Sigmoid colon (tissue), 7 donors: Measurements from ENCODE around the gene METRNL. TPM values are rescaled to one million over a fixed set of nuclear protein-coding genes. Genes with fewer than 3 reads are reported as not detected.

Source experiments
- DNase-seq: peaks from one replicate; pipeline ENCODE4 v3.0.0-alpha.2; 2019
- H3K27ac ChIP-seq, 4 donors: fragments of 200-600 bp; sonication (generic); one replicate each; pipeline ENCODE4 v1.5.1; 2016 to 2019; ENCODE audit warnings: mild to moderate bottlenecking in 1 of 4
- H3K27me3 ChIP-seq, 3 donors: fragments of 200-600 bp; sonication (generic); one replicate each; pipeline ENCODE4 v1.5.1; 2019; ENCODE audit warnings: mild to moderate bottlenecking in 1 of 3
- H3K36me3 ChIP-seq, 4 donors: fragments of 200-600 bp; sonication (generic); one replicate each; pipeline ENCODE4 v1.5.1; 2016 to 2019
- H3K4me1 ChIP-seq, 4 donors: fragments of 200-600 bp; sonication (generic); one replicate each; pipeline ENCODE4 v1.5.1; 2017 to 2019
- H3K4me3 ChIP-seq, 4 donors: fragments of 200-600 bp; sonication (generic); one replicate each; pipeline ENCODE4 v1.5.1; 2017 to 2019; ENCODE audit warnings: mild to moderate bottlenecking in 2 of 4, moderate library complexity in 1 of 4
- H3K9me3 ChIP-seq, 4 donors: fragments of 200-600 bp in 3 of 4; sonication (generic) in 3 of 4; one replicate each; pipeline versions ENCODE4 v1.5.1 to v1.6.1; 2013 to 2019
- EP300 ChIP-seq, 4 donors: sonication (generic); formaldehyde crosslinking; IDR thresholded peaks; one replicate each; pipeline ENCODE4 v1.6.1; 2017; ENCODE audit warnings: antibody characterized with exemption in 4 of 4
- POLR2A ChIP-seq, 2 donors: fragments of 450-650 bp; IDR thresholded peaks; one replicate each; pipeline ENCODE4 v1.6.1; 2016; ENCODE audit warnings: antibody characterized with exemption in 2 of 2, mild to moderate bottlenecking in 2 of 2, moderate library complexity in 2 of 2
- POLR2AphosphoS5 ChIP-seq, 4 donors: sonication (generic); formaldehyde crosslinking; IDR thresholded peaks; one replicate each; pipeline ENCODE4 v1.6.1; 2017; ENCODE audit warnings: antibody characterized with exemption in 4 of 4
- WGBS, 2 donors: extraction: QIAGEN DNeasy Blood & Tissue Kit; methylation state at CpG; one replicate each; pipeline ENCODE4 v1.1.7; 2013; 5-methylcytosine and 5-hydroxymethylcytosine counted together
- intact Hi-C: fragments of 100-400 bp; cut with DNase I; formaldehyde crosslinking; loops from one replicate; pipeline ENCODE4 v1.15.1; 2023
- polyA plus RNA-seq, 3 donors: library from polyadenylated mRNA; stranded (reverse); fragments of 200-250 nt; gene quantifications; one replicate each; pipeline ENCODE4 v1.2.3, GENCODE V29; 2013
- total RNA-seq, 4 donors: library from RNA; depleted of rRNA; stranded (reverse); fragments of >200 nt; gene quantifications; one replicate each; pipeline ENCODE4 v1.1.0, GENCODE V29; 2016
- TF ChIP-seq, protein P1 (sequence below), 4 experiments: fragments of 450-650 bp in 3 of 4; fragments of 200-600 bp in 1 of 4; IDR thresholded peaks; one replicate each; pipeline ENCODE4 v1.5.1; 2016 to 2019; ENCODE audit warnings: antibody characterized with exemption in 4 of 4, mild to moderate bottlenecking in 3 of 4, moderate library complexity in 2 of 4
- donor health status: healthy with polysubstance abuse.
- donor health status: Bipolar disorder and iron deficiency.
- donor health status: healthy.

METRNL gene
- total and polyA plus RNA-seq, 7 donors: 26.8 to 116 (median 53.6) TPM

DNA sequence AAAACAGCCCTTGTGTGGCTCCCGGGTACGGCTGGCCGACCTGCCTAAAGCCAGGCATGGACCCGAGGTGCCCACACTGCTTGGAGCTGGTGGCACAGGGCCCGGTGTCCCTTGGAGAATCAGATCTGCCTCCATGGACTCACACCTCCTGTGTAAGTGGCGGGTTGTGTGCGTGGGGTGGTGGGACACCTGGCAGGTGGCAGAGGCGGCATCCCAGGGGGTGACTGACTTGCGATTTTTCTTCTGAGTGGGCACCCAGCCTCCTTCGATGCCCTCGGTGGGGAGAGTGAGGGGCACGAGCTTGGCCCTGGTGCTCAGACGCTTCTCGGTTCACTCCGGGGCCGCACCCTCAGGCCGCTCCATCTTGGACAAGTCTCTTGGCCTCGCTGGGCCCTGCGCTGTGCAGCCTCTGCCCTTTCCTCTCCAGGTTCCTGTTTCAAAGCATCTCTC lies 35.8 kb downstream of the METRNL start:
- TF ChIP-seq EP300 (IDR thresholded peaks at IDR 0.05) (no peak), POLR2AphosphoS5 (IDR thresholded peaks at IDR 0.05) (no peak), POLR2A (IDR thresholded peaks at IDR 0.05) (no peak)
- TF ChIP-seq, protein P1, sequence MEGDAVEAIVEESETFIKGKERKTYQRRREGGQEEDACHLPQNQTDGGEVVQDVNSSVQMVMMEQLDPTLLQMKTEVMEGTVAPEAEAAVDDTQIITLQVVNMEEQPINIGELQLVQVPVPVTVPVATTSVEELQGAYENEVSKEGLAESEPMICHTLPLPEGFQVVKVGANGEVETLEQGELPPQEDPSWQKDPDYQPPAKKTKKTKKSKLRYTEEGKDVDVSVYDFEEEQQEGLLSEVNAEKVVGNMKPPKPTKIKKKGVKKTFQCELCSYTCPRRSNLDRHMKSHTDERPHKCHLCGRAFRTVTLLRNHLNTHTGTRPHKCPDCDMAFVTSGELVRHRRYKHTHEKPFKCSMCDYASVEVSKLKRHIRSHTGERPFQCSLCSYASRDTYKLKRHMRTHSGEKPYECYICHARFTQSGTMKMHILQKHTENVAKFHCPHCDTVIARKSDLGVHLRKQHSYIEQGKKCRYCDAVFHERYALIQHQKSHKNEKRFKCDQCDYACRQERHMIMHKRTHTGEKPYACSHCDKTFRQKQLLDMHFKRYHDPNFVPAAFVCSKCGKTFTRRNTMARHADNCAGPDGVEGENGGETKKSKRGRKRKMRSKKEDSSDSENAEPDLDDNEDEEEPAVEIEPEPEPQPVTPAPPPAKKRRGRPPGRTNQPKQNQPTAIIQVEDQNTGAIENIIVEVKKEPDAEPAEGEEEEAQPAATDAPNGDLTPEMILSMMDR (IDR thresholded peaks at IDR 0.05): no peak
- Histone ChIP-seq H3K4me1 (peaks cover 0 to 10% (median 7%) of the 10 kb centered on the region in 4 donors), H3K27ac (no peak overlapping the region), H3K36me3 (no peaks in the 10 kb centered on the region), H3K9me3 (no peaks in the 10 kb centered on the region), H3K4me3 (no peak overlapping the region), H3K27me3 (no peaks in the 10 kb centered on the region)
- DNase-seq: peak; percentile 60
- 94% methylated on average over 19 of the region's 19 CpGs for WGBS, 2 donors
- intact Hi-C loops: no loop called here

DNA sequence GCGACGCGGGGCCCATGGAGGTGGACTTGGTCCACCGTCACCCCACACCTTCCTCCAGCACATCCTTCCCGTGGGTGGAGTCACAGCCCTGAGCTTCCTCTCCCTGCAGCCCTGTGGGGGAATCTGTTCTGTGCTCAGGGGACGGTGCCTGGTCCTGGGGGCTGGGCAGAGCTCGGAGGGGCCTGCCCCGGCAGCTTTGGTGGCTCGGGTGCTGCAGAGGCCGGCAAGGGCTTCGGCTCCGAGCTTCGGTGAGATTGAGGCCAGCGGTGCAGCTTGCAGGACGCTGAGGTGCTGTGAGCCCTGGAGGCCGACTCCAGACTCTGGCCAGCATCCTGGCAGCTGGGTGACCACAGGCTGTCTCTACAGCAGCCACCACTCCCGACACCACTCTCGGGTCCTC lies 36.4 kb downstream of the METRNL start:
- Histone ChIP-seq H3K27ac (no peak overlapping the region), H3K27me3 (no peaks in the 10 kb centered on the region), H3K4me3 (no peak overlapping the region), H3K36me3 (no peaks in the 10 kb centered on the region), H3K9me3 (no peaks in the 10 kb centered on the region), H3K4me1 (peaks cover 0 to 4% (median 1%) of the 10 kb centered on the region in 4 donors)
- DNase-seq: no peak
- WGBS, 2 donors: 74 to 88% methylated on average over 18 of the region's 18 CpGs
- TF ChIP-seq POLR2A (IDR thresholded peaks at IDR 0.05) (no peak), EP300 (IDR thresholded peaks at IDR 0.05) (no peak), POLR2AphosphoS5 (IDR thresholded peaks at IDR 0.05) (no peak)
- TF ChIP-seq, protein P1 (IDR thresholded peaks at IDR 0.05): no peak
- intact Hi-C loops: no loop called here

DNA sequence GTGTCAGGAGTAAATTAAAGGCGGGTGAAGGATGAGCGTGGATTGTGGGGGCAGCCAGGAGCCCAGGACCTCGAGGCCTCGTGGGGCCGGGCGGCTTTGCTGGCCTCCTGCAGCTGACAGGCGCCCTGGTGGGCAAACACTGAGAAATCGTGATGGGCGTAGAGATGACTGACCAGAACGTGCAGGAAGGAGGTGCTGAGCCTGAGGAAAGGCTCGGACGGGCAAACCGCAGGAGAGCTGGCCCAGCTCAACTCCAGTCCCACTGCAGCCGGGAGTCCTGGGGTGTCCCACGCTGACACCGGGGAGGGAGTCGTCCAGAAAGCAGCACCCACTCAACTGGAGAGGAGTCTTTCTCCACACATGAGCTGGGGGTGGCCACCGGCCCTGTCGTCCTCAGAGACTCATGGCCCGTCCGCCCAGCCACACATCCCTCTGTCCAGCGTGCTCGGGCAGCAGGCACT lies 36.9 kb downstream of the METRNL start:
- H3K27ac ChIP-seq: no peak overlapping the region
- TF ChIP-seq, protein P1 (IDR thresholded peaks at IDR 0.05): no peak
- TF ChIP-seq POLR2A (IDR thresholded peaks at IDR 0.05) (no peak), EP300 (IDR thresholded peaks at IDR 0.05) (no peak), POLR2AphosphoS5 (IDR thresholded peaks at IDR 0.05) (no peak)

DNA sequence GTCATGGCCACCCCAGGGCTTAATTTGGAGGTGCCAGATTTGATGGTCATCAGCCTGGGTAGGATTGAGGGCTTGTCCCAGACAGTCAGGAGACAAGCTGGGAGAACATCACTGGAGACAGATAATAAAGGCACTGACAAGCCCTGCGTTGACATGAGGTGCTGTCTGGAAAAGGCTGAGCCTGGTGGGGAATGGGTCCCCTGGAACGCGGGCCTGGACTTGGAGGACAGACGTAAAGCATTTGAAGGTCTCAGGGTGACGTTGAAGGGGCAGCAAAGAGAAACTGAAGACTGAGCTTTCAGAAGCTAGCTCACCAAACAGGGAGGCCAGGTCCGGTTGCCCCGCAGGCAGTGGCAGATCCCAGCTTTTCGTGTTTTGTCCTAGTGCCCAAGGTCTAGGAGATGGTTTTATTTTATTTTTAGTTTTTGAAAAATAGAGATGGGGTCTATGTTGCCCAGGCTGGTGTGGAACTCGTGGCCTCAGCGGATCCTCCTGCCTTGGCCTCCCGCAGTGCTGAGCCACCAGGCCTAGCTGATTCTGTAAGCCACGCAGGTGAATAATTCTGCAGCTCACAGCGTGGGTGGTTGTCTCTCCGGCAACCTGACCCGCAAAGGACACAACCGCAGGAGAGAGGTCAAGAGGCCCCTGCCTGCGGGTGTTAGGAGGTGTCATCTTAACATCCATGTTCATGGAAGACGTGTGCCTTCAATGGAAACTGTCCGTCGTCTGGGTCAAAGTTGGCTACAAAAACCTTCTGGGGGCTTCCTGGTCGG lies 37.6 kb downstream of the METRNL start:
- TF ChIP-seq POLR2AphosphoS5 (IDR thresholded peaks at IDR 0.05) (no peak), EP300 (IDR thresholded peaks at IDR 0.05) (no peak), POLR2A (IDR thresholded peaks at IDR 0.05) (no peak)
- TF ChIP-seq, protein P1 (IDR thresholded peaks at IDR 0.05): no peak
- no peak for DNase-seq
- no peak overlapping the region for H3K4me3 ChIP-seq
- intact Hi-C loops: no loop called here
- H3K36me3 ChIP-seq: no peaks in the 10 kb centered on the region
- no peaks in the 10 kb centered on the region for H3K27me3 ChIP-seq
- H3K9me3 ChIP-seq: no peaks in the 10 kb centered on the region
- no peaks in the 10 kb centered on the region for H3K4me1 ChIP-seq
- WGBS, 2 donors: 90 to 93% methylated on average over 21 of the region's 21 CpGs
- H3K27ac ChIP-seq: no peak overlapping the region

More for the DNA sequence above, 36.9 kb downstream of the METRNL start:
- Histone ChIP-seq H3K9me3 (no peaks in the 10 kb centered on the region), H3K36me3 (no peaks in the 10 kb centered on the region), H3K27me3 (no peaks in the 10 kb centered on the region), H3K4me3 (no peak overlapping the region), H3K4me1 (no peaks in the 10 kb centered on the region)
- 91 to 94% methylated on average over 23 of the region's 23 CpGs for WGBS, 2 donors
- intact Hi-C loops: no loop called here
- DNase-seq: no peak
